Astrocyte (in vitro differentiated cells and primary cell): ENCODE results near the gene COPZ2.
"Not testable (repeated sequence)": the region's sequence is repeated elsewhere in the genome, so short reads cannot be mapped to it uniquely, and the experiment has no call there.

Experiments
- CTCF ChIP-seq: IDR thresholded peaks from 2 replicates; pipeline ENCODE4 v1.5.1; 2011; ENCODE audit warnings: low read depth, mild to moderate bottlenecking, inconsistent platforms, low read length, moderate library complexity; ENCODE audit not compliant: insufficient read depth
- EZH2 ChIP-seq: IDR thresholded peaks from 2 replicates; pipeline ENCODE4 v1.6.1; 2012; ENCODE audit warnings: mild to moderate bottlenecking, low read length, inconsistent platforms; ENCODE audit not compliant: insufficient read depth

- TF ChIP-seq CTCF, EZH2: not testable (repeated sequence)
Measured at GRCh38 chr17:48001657-48002056, 35.9 kb downstream of the COPZ2 start.
